A549 (cell line): ENCODE results near the gene PABPC3. TPM values are rescaled to one million over a fixed set of nuclear protein-coding genes. Genes with fewer than 3 reads are reported as not detected.

Source experiments
- ATAC-seq, 2 experiments: fragments of 200-7000 bp in 1 of 2; fragments of >200 bp in 1 of 2; cut with Nextera tagmentation in 1 of 2; cut with Tn5 transposase in 1 of 2; 3 replicates each; pipeline versions ENCODE4 v1.8.0 to v1.9.1; 2018 to 2020; ENCODE audit warnings: mild to moderate bottlenecking in 1 of 2, moderate library complexity in 1 of 2
- CTCF ChIA-PET: fragments of 300-600 bp; sonication (Branson Sonifier 250); formaldehyde crosslinking; extraction: SDS; loops from one replicate; lab custom pipeline; 2021; ENCODE audit warnings: antibody characterized with exemption, inconsistent platforms; lab: Yijun Ruan, JAX
- POLR2A ChIA-PET: fragments of 350-600 bp; formaldehyde crosslinking; extraction: SDS; loops from one replicate; lab custom pipeline; 2021; ENCODE audit warnings: antibody characterized with exemption, inconsistent platforms; lab: Yijun Ruan, JAX
- DNase-seq, 2 experiments: peaks; one replicate each; pipeline versions ENCODE4 v3.0.0 to v3.0.0-alpha.2; 2011 to 2016; ENCODE audit warnings: low read depth in 1 of 2, low spot score in 1 of 2
- FAIRE-seq: peaks from 2 replicates; lab custom pipeline; 2011; peaks lifted over from hg19 to GRCh38; lab: Jason Lieb, UNC
- H3K27ac ChIP-seq, 2 experiments: fragments of >200 bp; sonication (Bioruptor Twin); formaldehyde crosslinking; 3 replicates each; pipeline ENCODE4 v1.5.1; 2016 to 2017
- H3K4me1 ChIP-seq: fragments of >200 bp; sonication (Bioruptor Twin); formaldehyde crosslinking; 3 replicates; pipeline ENCODE4 v1.6.1; 2016
- H3K4me2 ChIP-seq: fragments of >200 bp; sonication (Bioruptor Twin); formaldehyde crosslinking; 3 replicates; pipeline ENCODE4 v1.6.1; 2016
- H3K4me3 ChIP-seq: fragments of >200 bp; sonication (Bioruptor Twin); formaldehyde crosslinking; 3 replicates; pipeline ENCODE4 v1.5.1; 2016
- H3K9me3 ChIP-seq: fragments of >200 bp; sonication (Bioruptor Twin); formaldehyde crosslinking; 3 replicates; pipeline ENCODE4 v1.6.1; 2016
- CBX8 ChIP-seq: fragments of 200-600 bp; sonication (generic); IDR thresholded peaks from 2 replicates; pipeline ENCODE4 v1.6.1; 2016
- CHD2 ChIP-seq: fragments of 150-350 bp; IDR thresholded peaks from 2 replicates; pipeline ENCODE4 v1.6.1; 2014; ENCODE audit warnings: low read length; ENCODE audit not compliant: partially characterized antibody
- EHF ChIP-seq: fragments of 250-450 bp; sonication (Bioruptor Pico); IDR thresholded peaks from 2 replicates; pipeline ENCODE4 v1.5.0; 2020; ENCODE audit warnings: mild to moderate bottlenecking
- EHMT2 ChIP-seq: fragments of 200-600 bp; sonication (generic); IDR thresholded peaks from 2 replicates; pipeline ENCODE4 v1.6.1; 2016; ENCODE audit warnings: antibody characterized with exemption, low read depth, mild to moderate bottlenecking, moderate library complexity
- FOSL2 ChIP-seq, 2 experiments: fragments of 450-650 bp in 1 of 2; fragments of >200 bp in 1 of 2; sonication (Bioruptor Twin) in 1 of 2; formaldehyde crosslinking; IDR thresholded peaks; 2 replicates each; pipeline versions ENCODE4 v1.5.0 to v1.6.1; 2016 to 2020; ENCODE audit warnings: mild to moderate bottlenecking in 1 of 2, moderate library complexity in 1 of 2
- HDAC2 ChIP-seq: fragments of 200-600 bp; sonication (generic); IDR thresholded peaks from 2 replicates; pipeline ENCODE4 v1.6.1; 2016
- HEYL ChIP-seq: fragments of 250-450 bp; sonication (Bioruptor Pico); IDR thresholded peaks from 2 replicates; pipeline ENCODE4 v1.8.0; 2021; ENCODE audit warnings: mild to moderate bottlenecking, moderate library complexity
- HOXA7 ChIP-seq: fragments of 250-450 bp; sonication (Bioruptor Pico); IDR thresholded peaks from 2 replicates; pipeline ENCODE4 v1.5.0; 2020; ENCODE audit warnings: mild to moderate bottlenecking, moderate library complexity
- HOXB13 ChIP-seq: fragments of 250-450 bp; sonication (Bioruptor Pico); IDR thresholded peaks from 2 replicates; pipeline ENCODE4 v1.5.0; 2020; ENCODE audit warnings: low read depth, mild to moderate bottlenecking, moderate library complexity
- JUN ChIP-seq, 2 experiments: fragments of >200 bp; sonication (Bioruptor Twin); formaldehyde crosslinking; IDR thresholded peaks; 2 replicates in 1 of 2; 3 replicates in 1 of 2; pipeline ENCODE4 v1.6.1; 2016 to 2017
- KDM1A ChIP-seq: fragments of 200-600 bp; sonication (generic); IDR thresholded peaks from 2 replicates; pipeline ENCODE4 v1.6.1; 2016; ENCODE audit warnings: low read depth, mild to moderate bottlenecking
- MAFK ChIP-seq: fragments of 450-650 bp; IDR thresholded peaks from 2 replicates; pipeline ENCODE4 v1.6.1; 2014; ENCODE audit not compliant: partially characterized antibody
- MYC ChIP-seq: IDR thresholded peaks from 2 replicates; pipeline ENCODE4 v1.6.1; 2012; ENCODE audit warnings: mild to moderate bottlenecking, inconsistent platforms, low read length, improper control_type of control experiment, borderline replicate concordance
- NPAS2 ChIP-seq: fragments of 250-450 bp; sonication (Bioruptor Pico); IDR thresholded peaks from 2 replicates; pipeline ENCODE4 v1.8.0; 2022; ENCODE audit warnings: mild to moderate bottlenecking, moderate library complexity, borderline replicate concordance
- POLR2A ChIP-seq: IDR thresholded peaks from 2 replicates; pipeline ENCODE4 v1.6.1; 2012; ENCODE audit warnings: mild to moderate bottlenecking, low read length
- POLR2AphosphoS2 ChIP-seq: conservative IDR thresholded peaks from 2 replicates; pipeline ENCODE4 v1.6.1; 2012; ENCODE audit warnings: low read length, improper control_type of control experiment, inconsistent platforms
- RFX5 ChIP-seq: fragments of 450-650 bp; IDR thresholded peaks from 2 replicates; pipeline ENCODE4 v1.7.1; 2014; ENCODE audit warnings: antibody characterized with exemption, mild to moderate bottlenecking, moderate library complexity
- RNF2 ChIP-seq: fragments of 200-600 bp; sonication (generic); IDR thresholded peaks from 2 replicates; pipeline ENCODE4 v1.6.1; 2016; ENCODE audit warnings: low read depth, mild to moderate bottlenecking, antibody characterized with exemption, moderate library complexity, borderline replicate concordance
- TFCP2L1 ChIP-seq: fragments of 250-450 bp; sonication (Bioruptor Pico); IDR thresholded peaks from 2 replicates; pipeline ENCODE4 v1.5.0; 2021; ENCODE audit warnings: mild to moderate bottlenecking
- ZNF302 ChIP-seq: fragments of 250-450 bp; sonication (Bioruptor Pico); IDR thresholded peaks from 2 replicates; pipeline ENCODE4 v1.9.0; 2021; ENCODE audit warnings: inconsistent platforms, mild to moderate bottlenecking, moderate library complexity
- WGBS: methylation state at CpG from one replicate; pipeline ENCODE4 v1.1.6; 2017; ENCODE audit errors: missing lambda C conversion rate; 5-methylcytosine and 5-hydroxymethylcytosine counted together
- polyA plus RNA-seq, 4 experiments: library from polyadenylated mRNA; depleted of rRNA in 3 of 4; stranded (reverse); fragments of >200 nt; fragmentation: RNase III in 1 of 4; extraction: RNeasy Plus Mini Kit Qiagen cat#74134 plus additional on column Dnase treatment in 1 of 4; gene quantifications; 2 replicates in 3 of 4; 3 replicates in 1 of 4; pipeline ENCODE4 v1.2.3, GENCODE V29; 2011 to 2017
- TF ChIP-seq, protein P1 (sequence below): IDR thresholded peaks from 2 replicates; pipeline ENCODE4 v1.6.1; 2012
- TF ChIP-seq, protein P2 (sequence below): fragments of 250-450 bp; sonication (Bioruptor Pico); IDR thresholded peaks from 2 replicates; pipeline ENCODE4 v1.5.0; 2021; ENCODE audit warnings: mild to moderate bottlenecking, moderate library complexity, borderline replicate concordance
- TF ChIP-seq, protein P3 (sequence below): fragments of >200 bp; sonication (Bioruptor Twin); formaldehyde crosslinking; IDR thresholded peaks from 3 replicates; pipeline ENCODE4 v1.6.1; 2016
- TF ChIP-seq, protein P4 (sequence below): fragments of 250-450 bp; sonication (Bioruptor Pico); IDR thresholded peaks from 2 replicates; pipeline ENCODE4 v1.5.0; 2020; ENCODE audit warnings: low read depth, mild to moderate bottlenecking, moderate library complexity
- TF ChIP-seq, protein P5 (sequence below): fragments of 150-350 bp; IDR thresholded peaks from 2 replicates; pipeline ENCODE4 v1.6.1; 2014; ENCODE audit warnings: low read depth, mild to moderate bottlenecking, low read length
- TF ChIP-seq, protein P6 (sequence below): fragments of 200-600 bp; sonication (generic); IDR thresholded peaks from 2 replicates; pipeline ENCODE4 v1.6.1; 2016; ENCODE audit warnings: antibody characterized with exemption, mild to moderate bottlenecking, moderate library complexity

Gene PABPC3
- polyA plus RNA-seq, 2 of the 4 experiments (the other 2 are of a cell fraction), result 0.22 to 0.39 TPM

DNA sequence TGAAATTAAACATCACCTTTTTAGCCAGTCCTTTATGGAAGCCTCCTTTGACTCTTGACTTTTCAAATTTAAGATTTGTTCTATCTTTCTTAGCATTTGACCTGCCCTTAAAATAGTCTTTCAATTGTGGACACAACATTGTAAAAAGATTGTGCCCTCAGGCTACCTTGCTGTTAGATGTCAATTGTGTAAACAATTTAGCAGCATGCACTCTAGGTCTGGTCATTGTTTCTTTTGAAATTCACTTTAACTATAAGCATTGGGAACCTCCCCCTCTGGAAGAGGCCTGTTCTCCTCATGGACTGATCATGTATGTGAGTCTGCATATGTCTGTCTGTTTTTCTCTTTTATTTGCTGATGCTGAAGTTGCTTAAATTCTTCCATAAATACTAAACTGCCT lies 31.5 kb upstream of the PABPC3 start:
- ChIA-PET POLR2A (no interaction called here), CTCF (interaction anchor here (2.1 kb wide), 1 partner anchor 20 kb away, joined by 4 read pairs; no protein-coding TSS in a partner anchor)
- Histone ChIP-seq H3K4me3 (no peak overlapping the region), H3K27ac (no peak overlapping the region), H3K4me2 (no peak overlapping the region), H3K9me3 (no peaks in the 10 kb centered on the region), H3K4me1 (no peaks in the 10 kb centered on the region)
- ATAC-seq, result no peak
- no peak for DNase-seq
- no peak for FAIRE-seq
- TF ChIP-seq, protein P1, sequence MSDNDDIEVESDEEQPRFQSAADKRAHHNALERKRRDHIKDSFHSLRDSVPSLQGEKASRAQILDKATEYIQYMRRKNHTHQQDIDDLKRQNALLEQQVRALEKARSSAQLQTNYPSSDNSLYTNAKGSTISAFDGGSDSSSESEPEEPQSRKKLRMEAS, result no peak
- TF ChIP-seq TFCP2L1, result no peak
- TF ChIP-seq MYC, result no peak
- TF ChIP-seq, protein P2, sequence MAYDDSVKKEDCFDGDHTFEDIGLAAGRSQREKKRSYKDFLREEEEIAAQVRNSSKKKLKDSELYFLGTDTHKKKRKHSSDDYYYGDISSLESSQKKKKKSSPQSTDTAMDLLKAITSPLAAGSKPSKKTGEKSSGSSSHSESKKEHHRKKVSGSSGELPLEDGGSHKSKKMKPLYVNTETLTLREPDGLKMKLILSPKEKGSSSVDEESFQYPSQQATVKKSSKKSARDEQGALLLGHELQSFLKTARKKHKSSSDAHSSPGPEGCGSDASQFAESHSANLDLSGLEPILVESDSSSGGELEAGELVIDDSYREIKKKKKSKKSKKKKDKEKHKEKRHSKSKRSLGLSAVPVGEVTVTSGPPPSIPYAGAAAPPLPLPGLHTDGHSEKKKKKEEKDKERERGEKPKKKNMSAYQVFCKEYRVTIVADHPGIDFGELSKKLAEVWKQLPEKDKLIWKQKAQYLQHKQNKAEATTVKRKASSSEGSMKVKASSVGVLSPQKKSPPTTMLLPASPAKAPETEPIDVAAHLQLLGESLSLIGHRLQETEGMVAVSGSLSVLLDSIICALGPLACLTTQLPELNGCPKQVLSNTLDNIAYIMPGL (CRISPR knock-in tag), result no peak
- TF ChIP-seq FOSL2 (IDR thresholded peaks at IDR 0.05), result no peak
- TF ChIP-seq FOSL2 (CRISPR knock-in tag; IDR thresholded peaks at IDR 0.05), result no peak
- no peak for TF ChIP-seq CHD2
- TF ChIP-seq NPAS2, result no peak
- no peak for TF ChIP-seq JUN (IDR thresholded peaks at IDR 0.05)
- TF ChIP-seq, protein P3, sequence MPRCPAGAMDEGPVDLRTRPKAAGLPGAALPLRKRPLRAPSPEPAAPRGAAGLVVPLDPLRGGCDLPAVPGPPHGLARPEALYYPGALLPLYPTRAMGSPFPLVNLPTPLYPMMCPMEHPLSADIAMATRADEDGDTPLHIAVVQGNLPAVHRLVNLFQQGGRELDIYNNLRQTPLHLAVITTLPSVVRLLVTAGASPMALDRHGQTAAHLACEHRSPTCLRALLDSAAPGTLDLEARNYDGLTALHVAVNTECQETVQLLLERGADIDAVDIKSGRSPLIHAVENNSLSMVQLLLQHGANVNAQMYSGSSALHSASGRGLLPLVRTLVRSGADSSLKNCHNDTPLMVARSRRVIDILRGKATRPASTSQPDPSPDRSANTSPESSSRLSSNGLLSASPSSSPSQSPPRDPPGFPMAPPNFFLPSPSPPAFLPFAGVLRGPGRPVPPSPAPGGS, result no peak
- TF ChIP-seq HDAC2, result no peak
- TF ChIP-seq, protein P4, sequence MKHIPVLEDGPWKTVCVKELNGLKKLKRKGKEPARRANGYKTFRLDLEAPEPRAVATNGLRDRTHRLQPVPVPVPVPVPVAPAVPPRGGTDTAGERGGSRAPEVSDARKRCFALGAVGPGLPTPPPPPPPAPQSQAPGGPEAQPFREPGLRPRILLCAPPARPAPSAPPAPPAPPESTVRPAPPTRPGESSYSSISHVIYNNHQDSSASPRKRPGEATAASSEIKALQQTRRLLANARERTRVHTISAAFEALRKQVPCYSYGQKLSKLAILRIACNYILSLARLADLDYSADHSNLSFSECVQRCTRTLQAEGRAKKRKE (CRISPR knock-in tag), result no peak
- TF ChIP-seq POLR2A, result no peak
- TF ChIP-seq CBX8, result no peak
- TF ChIP-seq KDM1A, result no peak
- no peak for TF ChIP-seq MAFK
- TF ChIP-seq, protein P5, sequence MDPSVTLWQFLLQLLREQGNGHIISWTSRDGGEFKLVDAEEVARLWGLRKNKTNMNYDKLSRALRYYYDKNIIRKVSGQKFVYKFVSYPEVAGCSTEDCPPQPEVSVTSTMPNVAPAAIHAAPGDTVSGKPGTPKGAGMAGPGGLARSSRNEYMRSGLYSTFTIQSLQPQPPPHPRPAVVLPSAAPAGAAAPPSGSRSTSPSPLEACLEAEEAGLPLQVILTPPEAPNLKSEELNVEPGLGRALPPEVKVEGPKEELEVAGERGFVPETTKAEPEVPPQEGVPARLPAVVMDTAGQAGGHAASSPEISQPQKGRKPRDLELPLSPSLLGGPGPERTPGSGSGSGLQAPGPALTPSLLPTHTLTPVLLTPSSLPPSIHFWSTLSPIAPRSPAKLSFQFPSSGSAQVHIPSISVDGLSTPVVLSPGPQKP, result no peak
- TF ChIP-seq POLR2AphosphoS2, result no peak
- TF ChIP-seq, all 56 proteins: peak for 0

DNA sequence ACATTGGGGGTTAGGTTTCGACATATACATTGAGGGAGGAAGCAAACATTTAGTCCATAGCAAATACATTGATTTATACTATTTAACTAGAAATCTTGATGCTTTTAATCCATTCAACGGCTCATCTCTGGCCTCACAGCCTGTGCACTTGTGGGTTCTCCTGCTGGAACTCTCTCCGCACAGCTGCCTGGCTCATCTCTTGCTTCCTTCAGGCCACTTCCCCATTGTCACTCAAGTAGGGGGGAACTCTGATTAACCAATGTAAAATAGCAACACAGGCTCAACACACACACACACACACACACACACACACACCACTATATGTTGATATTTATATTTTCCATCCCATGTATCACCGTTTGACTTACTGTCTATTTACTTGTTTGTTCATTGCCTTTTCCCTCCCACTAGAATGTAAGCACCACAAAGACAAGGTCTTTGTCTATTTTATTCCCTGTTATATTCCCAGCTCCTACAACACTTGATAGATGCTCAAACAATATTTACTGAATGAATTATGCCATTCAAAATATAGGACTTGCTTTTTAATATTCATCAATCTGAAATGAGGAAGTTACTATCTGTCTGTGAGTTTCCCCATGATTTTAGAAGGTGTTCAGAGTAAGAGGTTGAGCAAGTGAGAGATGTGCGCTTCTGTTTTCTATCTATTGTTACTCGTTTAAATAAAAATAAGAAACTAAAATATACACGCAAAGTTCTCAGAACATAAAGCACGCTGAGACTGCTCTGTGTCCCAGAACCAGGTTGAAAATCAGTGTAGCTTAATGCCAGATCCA lies 29.8 kb upstream of the PABPC3 start:
- no peaks in the 10 kb centered on the region for H3K4me1 ChIP-seq
- H3K4me3 ChIP-seq, result no peak overlapping the region
- no peak overlapping the region for H3K27ac ChIP-seq
- ATAC-seq (no peak), FAIRE-seq (no peak), DNase-seq (no peak)
- CTCF ChIA-PET, result interaction anchor here (1.0 to 1.5 kb wide), 2 partner anchors 20 to 63 kb away, joined by 3 to 4 read pairs; no protein-coding TSS in a partner anchor
- POLR2A ChIA-PET, result no interaction called here
- no peak overlapping the region for H3K4me2 ChIP-seq
- WGBS, result 35% methylated on average over 8 of the region's 8 CpGs
- H3K9me3 ChIP-seq, result no peaks in the 10 kb centered on the region
- no peak for TF ChIP-seq HOXA7 (CRISPR knock-in tag)
- TF ChIP-seq POLR2A, result no peak
- no peak for TF ChIP-seq ZNF302 (CRISPR knock-in tag)
- TF ChIP-seq CHD2, result no peak
- TF ChIP-seq NPAS2, result no peak
- TF ChIP-seq, protein P6, sequence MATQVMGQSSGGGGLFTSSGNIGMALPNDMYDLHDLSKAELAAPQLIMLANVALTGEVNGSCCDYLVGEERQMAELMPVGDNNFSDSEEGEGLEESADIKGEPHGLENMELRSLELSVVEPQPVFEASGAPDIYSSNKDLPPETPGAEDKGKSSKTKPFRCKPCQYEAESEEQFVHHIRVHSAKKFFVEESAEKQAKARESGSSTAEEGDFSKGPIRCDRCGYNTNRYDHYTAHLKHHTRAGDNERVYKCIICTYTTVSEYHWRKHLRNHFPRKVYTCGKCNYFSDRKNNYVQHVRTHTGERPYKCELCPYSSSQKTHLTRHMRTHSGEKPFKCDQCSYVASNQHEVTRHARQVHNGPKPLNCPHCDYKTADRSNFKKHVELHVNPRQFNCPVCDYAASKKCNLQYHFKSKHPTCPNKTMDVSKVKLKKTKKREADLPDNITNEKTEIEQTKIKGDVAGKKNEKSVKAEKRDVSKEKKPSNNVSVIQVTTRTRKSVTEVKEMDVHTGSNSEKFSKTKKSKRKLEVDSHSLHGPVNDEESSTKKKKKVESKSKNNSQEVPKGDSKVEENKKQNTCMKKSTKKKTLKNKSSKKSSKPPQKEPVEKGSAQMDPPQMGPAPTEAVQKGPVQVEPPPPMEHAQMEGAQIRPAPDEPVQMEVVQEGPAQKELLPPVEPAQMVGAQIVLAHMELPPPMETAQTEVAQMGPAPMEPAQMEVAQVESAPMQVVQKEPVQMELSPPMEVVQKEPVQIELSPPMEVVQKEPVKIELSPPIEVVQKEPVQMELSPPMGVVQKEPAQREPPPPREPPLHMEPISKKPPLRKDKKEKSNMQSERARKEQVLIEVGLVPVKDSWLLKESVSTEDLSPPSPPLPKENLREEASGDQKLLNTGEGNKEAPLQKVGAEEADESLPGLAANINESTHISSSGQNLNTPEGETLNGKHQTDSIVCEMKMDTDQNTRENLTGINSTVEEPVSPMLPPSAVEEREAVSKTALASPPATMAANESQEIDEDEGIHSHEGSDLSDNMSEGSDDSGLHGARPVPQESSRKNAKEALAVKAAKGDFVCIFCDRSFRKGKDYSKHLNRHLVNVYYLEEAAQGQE, result no peak
- TF ChIP-seq, protein P5, result no peak
- TF ChIP-seq RNF2, result no peak
- no peak for TF ChIP-seq HOXB13 (CRISPR knock-in tag)
- TF ChIP-seq EHMT2, result no peak
- TF ChIP-seq RFX5, result no peak
- TF ChIP-seq HDAC2, result no peak
- no peak for TF ChIP-seq EHF (CRISPR knock-in tag)
- no peak for TF ChIP-seq HEYL (CRISPR knock-in tag)
